ENCODE results near the gene GNA12.

- TF ChIP-seq POLR2AphosphoS5 (IDR thresholded peaks at IDR 0.05) (no peak), CTCF (IDR thresholded peaks at IDR 0.05) (no peak), EP300 (IDR thresholded peaks at IDR 0.05) (no peak), POLR2A (IDR thresholded peaks at IDR 0.05) (no peak)
Measured at GRCh38 chr7:2702594-2702957, 141.5 kb downstream of the GNA12 start.

All from stomach (tissue), 4 donors.